HG02763 (cell line): Measurements from ENCODE around the gene CLDN34.

ENCODE experiments used
- ATAC-seq: cut with Tn5 transposase; IDR thresholded peaks from one replicate; pipeline ENCODE4 v1.9.1; 2021; ENCODE audit warnings: mild to moderate bottlenecking, moderate library complexity; ENCODE audit not compliant: unreplicated experiment

CLDN34 gene

GRCh38 chrX:9966775-9967408, at the start of gene CLDN34:
Gene CLDN34, plus strand, starts transcription at chrX:9967358. Its CDS starts 0 bp downstream, at chrX:9967358.
- no peak for ATAC-seq

- no peak for ATAC-seq
Observed at GRCh38 chrX:9917861-9918260, 49.3 kb upstream of the CLDN34 start.

- ATAC-seq: no peak
Observed at GRCh38 chrX:9919632-9920172, 47.5 kb upstream of the CLDN34 start.

- no peak for ATAC-seq
Observed at GRCh38 chrX:9921407-9921806, 45.8 kb upstream of the CLDN34 start.

GRCh38 chrX:9923357-9923756, 43.8 kb upstream of the CLDN34 start:
- ATAC-seq: no peak

- no peak for ATAC-seq
Observed at GRCh38 chrX:9926002-9926401, 41.2 kb upstream of the CLDN34 start.

- no peak for ATAC-seq
Observed at GRCh38 chrX:9927698-9928482, 39.3 kb upstream of the CLDN34 start.

- ATAC-seq: no peak
Observed at GRCh38 chrX:9935436-9935835, 31.7 kb upstream of the CLDN34 start.

- ATAC-seq: no peak
Observed at GRCh38 chrX:9937761-9938160, 29.4 kb upstream of the CLDN34 start.

- no peak for ATAC-seq
Observed at GRCh38 chrX:9938516-9938915, 28.6 kb upstream of the CLDN34 start.

GRCh38 chrX:9940421-9940820, 26.7 kb upstream of the CLDN34 start:
- no peak for ATAC-seq

- peak; percentile 79 for ATAC-seq
Observed at GRCh38 chrX:9942086-9942485, 25.1 kb upstream of the CLDN34 start.

GRCh38 chrX:9943420-9943819, 23.7 kb upstream of the CLDN34 start:
- ATAC-seq: no peak

- no peak for ATAC-seq
Observed at GRCh38 chrX:9947131-9947794, 19.9 kb upstream of the CLDN34 start.

GRCh38 chrX:9948406-9948805, 18.8 kb upstream of the CLDN34 start:
- ATAC-seq: no peak

- ATAC-seq: no peak
Observed at GRCh38 chrX:9952300-9952699, 14.9 kb upstream of the CLDN34 start.

- no peak for ATAC-seq
Observed at GRCh38 chrX:9953396-9953795, 13.8 kb upstream of the CLDN34 start.

- ATAC-seq: no peak
Observed at GRCh38 chrX:9955506-9955905, 11.7 kb upstream of the CLDN34 start.

- no peak for ATAC-seq
Observed at GRCh38 chrX:9957743-9958142, 9.4 kb upstream of the CLDN34 start.

- no peak for ATAC-seq
Observed at GRCh38 chrX:9958183-9958582, 9.0 kb upstream of the CLDN34 start.

- ATAC-seq: no peak
Observed at GRCh38 chrX:9961750-9962149, 5.4 kb upstream of the CLDN34 start.

GRCh38 chrX:9977635-9978034, 10.5 kb downstream of the CLDN34 start:
- no peak for ATAC-seq
